ENCODE results near the gene SIRPA. TPM values are rescaled to one million over a fixed set of nuclear protein-coding genes. Genes with fewer than 3 reads are reported as not detected.

The SIRPA gene
- polyA plus RNA-seq, 1 donor from 2014 or later, result 8.0 TPM

DNA sequence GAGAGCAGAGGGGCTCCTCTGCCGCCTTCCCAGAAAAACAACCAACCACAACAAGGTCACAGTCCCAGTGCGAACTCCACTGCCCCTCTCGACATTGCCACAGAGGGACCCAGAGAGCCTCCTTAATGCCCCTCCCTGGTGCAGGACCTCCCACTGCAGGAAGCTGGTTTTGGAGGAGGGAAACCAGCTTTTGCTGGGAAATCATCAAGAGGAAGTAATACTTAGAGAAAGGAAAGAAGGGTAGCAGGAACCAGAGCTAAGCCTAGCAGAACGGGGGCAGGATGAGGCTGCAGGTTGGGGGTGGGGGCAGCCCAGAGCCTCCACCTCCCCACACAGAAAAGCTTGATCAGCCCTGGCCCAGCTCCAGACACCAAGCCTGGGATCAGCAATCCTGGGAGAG lies 37.7 kb upstream of the SIRPA start:
- Histone ChIP-seq H2AFZ (ENCODE audit: low read depth, low read length) (no peak overlapping the region), H3K9ac (ENCODE audit: low read length) (no peak overlapping the region), H3K4me2 (ENCODE audit: low read length) (no peak overlapping the region), H3K36me3 (ENCODE audit: insufficient read depth, low read length) (no peaks in the 10 kb centered on the region), H4K20me1 (ENCODE audit: insufficient read depth) (no peaks in the 10 kb centered on the region), H3K4me3 (ENCODE audit: low read length) (no peak overlapping the region), H3K27ac (ENCODE audit: low read length) (no peak overlapping the region), H3F3A (ENCODE audit: insufficient read depth, low read length, poor library complexity, severe bottlenecking) (no peaks in the 10 kb centered on the region), H3K9me3 (ENCODE audit: low read length) (no peaks in the 10 kb centered on the region), H3K79me2 (replicated peaks; ENCODE audit: insufficient read depth, low read length) (no peaks in the 10 kb centered on the region), H3K9me2 (ENCODE audit: insufficient read depth, low read length) (no peaks in the 10 kb centered on the region), H3K27me3 (ENCODE audit: insufficient read depth, low read depth, low read length) (no peaks in the 10 kb centered on the region)
- no peak for TF ChIP-seq EP300 (conservative IDR thresholded peaks at IDR 0.05; ENCODE audit: poor library complexity, severe bottlenecking)
- TF ChIP-seq, protein P1, sequence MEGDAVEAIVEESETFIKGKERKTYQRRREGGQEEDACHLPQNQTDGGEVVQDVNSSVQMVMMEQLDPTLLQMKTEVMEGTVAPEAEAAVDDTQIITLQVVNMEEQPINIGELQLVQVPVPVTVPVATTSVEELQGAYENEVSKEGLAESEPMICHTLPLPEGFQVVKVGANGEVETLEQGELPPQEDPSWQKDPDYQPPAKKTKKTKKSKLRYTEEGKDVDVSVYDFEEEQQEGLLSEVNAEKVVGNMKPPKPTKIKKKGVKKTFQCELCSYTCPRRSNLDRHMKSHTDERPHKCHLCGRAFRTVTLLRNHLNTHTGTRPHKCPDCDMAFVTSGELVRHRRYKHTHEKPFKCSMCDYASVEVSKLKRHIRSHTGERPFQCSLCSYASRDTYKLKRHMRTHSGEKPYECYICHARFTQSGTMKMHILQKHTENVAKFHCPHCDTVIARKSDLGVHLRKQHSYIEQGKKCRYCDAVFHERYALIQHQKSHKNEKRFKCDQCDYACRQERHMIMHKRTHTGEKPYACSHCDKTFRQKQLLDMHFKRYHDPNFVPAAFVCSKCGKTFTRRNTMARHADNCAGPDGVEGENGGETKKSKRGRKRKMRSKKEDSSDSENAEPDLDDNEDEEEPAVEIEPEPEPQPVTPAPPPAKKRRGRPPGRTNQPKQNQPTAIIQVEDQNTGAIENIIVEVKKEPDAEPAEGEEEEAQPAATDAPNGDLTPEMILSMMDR (IDR thresholded peaks at IDR 0.05; ENCODE audit: poor library complexity, severe bottlenecking), result no peak
- no peak for TF ChIP-seq RAD21 (conservative IDR thresholded peaks at IDR 0.05)
- TF ChIP-seq TAF1 (IDR thresholded peaks at IDR 0.05; ENCODE audit: low read depth), result no peak
- TF ChIP-seq EZH2 (IDR thresholded peaks at IDR 0.05; ENCODE audit: borderline replicate concordance, insufficient read depth, low read length, poor library complexity, severe bottlenecking), result no peak
- no peak for TF ChIP-seq SMC3 (conservative IDR thresholded peaks at IDR 0.05; ENCODE audit: poor library complexity)
- no peak for TF ChIP-seq MXI1 (conservative IDR thresholded peaks at IDR 0.05; ENCODE audit: poor library complexity, severe bottlenecking)
- TF ChIP-seq, protein P2, sequence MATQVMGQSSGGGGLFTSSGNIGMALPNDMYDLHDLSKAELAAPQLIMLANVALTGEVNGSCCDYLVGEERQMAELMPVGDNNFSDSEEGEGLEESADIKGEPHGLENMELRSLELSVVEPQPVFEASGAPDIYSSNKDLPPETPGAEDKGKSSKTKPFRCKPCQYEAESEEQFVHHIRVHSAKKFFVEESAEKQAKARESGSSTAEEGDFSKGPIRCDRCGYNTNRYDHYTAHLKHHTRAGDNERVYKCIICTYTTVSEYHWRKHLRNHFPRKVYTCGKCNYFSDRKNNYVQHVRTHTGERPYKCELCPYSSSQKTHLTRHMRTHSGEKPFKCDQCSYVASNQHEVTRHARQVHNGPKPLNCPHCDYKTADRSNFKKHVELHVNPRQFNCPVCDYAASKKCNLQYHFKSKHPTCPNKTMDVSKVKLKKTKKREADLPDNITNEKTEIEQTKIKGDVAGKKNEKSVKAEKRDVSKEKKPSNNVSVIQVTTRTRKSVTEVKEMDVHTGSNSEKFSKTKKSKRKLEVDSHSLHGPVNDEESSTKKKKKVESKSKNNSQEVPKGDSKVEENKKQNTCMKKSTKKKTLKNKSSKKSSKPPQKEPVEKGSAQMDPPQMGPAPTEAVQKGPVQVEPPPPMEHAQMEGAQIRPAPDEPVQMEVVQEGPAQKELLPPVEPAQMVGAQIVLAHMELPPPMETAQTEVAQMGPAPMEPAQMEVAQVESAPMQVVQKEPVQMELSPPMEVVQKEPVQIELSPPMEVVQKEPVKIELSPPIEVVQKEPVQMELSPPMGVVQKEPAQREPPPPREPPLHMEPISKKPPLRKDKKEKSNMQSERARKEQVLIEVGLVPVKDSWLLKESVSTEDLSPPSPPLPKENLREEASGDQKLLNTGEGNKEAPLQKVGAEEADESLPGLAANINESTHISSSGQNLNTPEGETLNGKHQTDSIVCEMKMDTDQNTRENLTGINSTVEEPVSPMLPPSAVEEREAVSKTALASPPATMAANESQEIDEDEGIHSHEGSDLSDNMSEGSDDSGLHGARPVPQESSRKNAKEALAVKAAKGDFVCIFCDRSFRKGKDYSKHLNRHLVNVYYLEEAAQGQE (IDR thresholded peaks at IDR 0.05; ENCODE audit: borderline replicate concordance), result no peak
- no peak for TF ChIP-seq POLR2AphosphoS5 (IDR thresholded peaks at IDR 0.05)

DNA sequence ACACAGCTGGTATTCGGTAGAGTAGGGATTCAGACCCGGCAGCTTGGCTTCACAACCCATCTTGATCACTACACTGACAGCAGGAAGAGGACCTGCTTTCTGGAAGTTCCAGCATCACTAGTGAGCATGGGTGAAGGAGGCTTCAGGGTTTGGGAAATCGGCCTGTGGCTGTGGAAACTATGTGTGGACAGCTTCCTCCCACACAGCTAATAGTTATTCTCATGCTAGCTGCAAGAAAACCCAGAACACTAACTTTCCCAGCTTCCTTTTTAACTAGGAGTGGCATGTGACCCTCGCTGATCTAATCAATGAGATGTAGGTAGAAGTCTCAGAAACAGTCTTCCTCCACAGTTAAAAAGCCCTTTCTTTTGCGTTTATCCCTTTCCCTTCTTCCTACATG lies 36.3 kb upstream of the SIRPA start:
- Histone ChIP-seq H3K27me3 (ENCODE audit: insufficient read depth, low read depth, low read length) (no peaks in the 10 kb centered on the region), H3K27ac (ENCODE audit: low read length) (no peak overlapping the region), H3K4me2 (ENCODE audit: low read length) (no peak overlapping the region), H3K9me3 (ENCODE audit: low read length) (no peaks in the 10 kb centered on the region), H3K36me3 (ENCODE audit: insufficient read depth, low read length) (no peaks in the 10 kb centered on the region), H3K9ac (ENCODE audit: low read length) (no peak overlapping the region), H3F3A (ENCODE audit: insufficient read depth, low read length, poor library complexity, severe bottlenecking) (no peaks in the 10 kb centered on the region), H3K4me3 (ENCODE audit: low read length) (no peak overlapping the region), H4K20me1 (ENCODE audit: insufficient read depth) (no peaks in the 10 kb centered on the region), H2AFZ (ENCODE audit: low read depth, low read length) (no peak overlapping the region), H3K79me2 (replicated peaks; ENCODE audit: insufficient read depth, low read length) (no peaks in the 10 kb centered on the region), H3K9me2 (ENCODE audit: insufficient read depth, low read length) (no peaks in the 10 kb centered on the region)
- TF ChIP-seq EP300 (conservative IDR thresholded peaks at IDR 0.05; ENCODE audit: poor library complexity, severe bottlenecking), result no peak

DNA sequence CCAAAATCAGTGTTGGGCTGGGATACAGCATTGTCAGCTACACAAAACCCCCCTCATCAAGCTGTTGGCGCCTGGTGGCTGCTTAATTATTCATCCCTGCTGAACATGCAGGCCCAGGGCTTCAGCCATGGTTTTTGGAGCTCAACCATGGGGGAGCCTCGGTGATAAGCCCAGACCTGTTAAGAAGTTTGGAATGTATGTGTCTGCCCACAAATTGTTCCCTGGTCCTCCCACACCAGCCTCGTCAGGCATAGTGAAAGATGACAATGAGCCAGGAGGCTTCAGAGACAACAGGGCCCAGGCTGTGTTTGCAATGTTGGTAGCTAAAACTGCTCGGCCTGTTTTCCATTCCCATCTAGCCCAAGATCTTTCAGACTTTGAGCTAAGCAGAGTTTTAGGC lies 34.8 kb upstream of the SIRPA start:
- Histone ChIP-seq H3K9me2 (ENCODE audit: insufficient read depth, low read length) (no peaks in the 10 kb centered on the region), H3K9me3 (ENCODE audit: low read length) (no peaks in the 10 kb centered on the region), H3K4me3 (ENCODE audit: low read length) (no peak overlapping the region), H3K4me2 (ENCODE audit: low read length) (no peak overlapping the region), H3K27me3 (ENCODE audit: insufficient read depth, low read depth, low read length) (no peaks in the 10 kb centered on the region), H3F3A (ENCODE audit: insufficient read depth, low read length, poor library complexity, severe bottlenecking) (no peaks in the 10 kb centered on the region), H3K9ac (ENCODE audit: low read length) (no peak overlapping the region), H3K27ac (ENCODE audit: low read length) (no peak overlapping the region), H3K79me2 (replicated peaks; ENCODE audit: insufficient read depth, low read length) (no peaks in the 10 kb centered on the region), H4K20me1 (ENCODE audit: insufficient read depth) (no peaks in the 10 kb centered on the region), H2AFZ (ENCODE audit: low read depth, low read length) (no peak overlapping the region), H3K36me3 (ENCODE audit: insufficient read depth, low read length) (no peaks in the 10 kb centered on the region)
- TF ChIP-seq, protein P1 (IDR thresholded peaks at IDR 0.05; ENCODE audit: poor library complexity, severe bottlenecking), result no peak
- TF ChIP-seq POLR2AphosphoS5 (IDR thresholded peaks at IDR 0.05) (no peak), TAF1 (IDR thresholded peaks at IDR 0.05; ENCODE audit: low read depth) (no peak), RAD21 (conservative IDR thresholded peaks at IDR 0.05) (no peak), EZH2 (IDR thresholded peaks at IDR 0.05; ENCODE audit: borderline replicate concordance, insufficient read depth, low read length, poor library complexity, severe bottlenecking) (no peak), MXI1 (conservative IDR thresholded peaks at IDR 0.05; ENCODE audit: poor library complexity, severe bottlenecking) (no peak), SMC3 (conservative IDR thresholded peaks at IDR 0.05; ENCODE audit: poor library complexity) (no peak), EP300 (conservative IDR thresholded peaks at IDR 0.05; ENCODE audit: poor library complexity, severe bottlenecking) (no peak)
- TF ChIP-seq, protein P2 (IDR thresholded peaks at IDR 0.05; ENCODE audit: borderline replicate concordance), result no peak

All from neural cell (in vitro differentiated cells).